Fibroblast of lung (primary cell): ENCODE results near the gene FRY. TPM values are rescaled to one million over a fixed set of nuclear protein-coding genes. Genes with fewer than 3 reads are reported as not detected.
"Not testable (repeated sequence)": the region's sequence is repeated elsewhere in the genome, so short reads cannot be mapped to it uniquely, and the experiment has no call there.

Experiments
- DNase-seq, 2 donors: peaks; one replicate each; pipeline versions ENCODE4 v3.0.0 to v3.0.0-alpha.2; 2010; ENCODE audit warnings: low read depth in 2 of 2
- H2AFZ ChIP-seq: 2 replicates; pipeline ENCODE4 v1.5.1; 2012; ENCODE audit warnings: low read length, control low read depth, inconsistent platforms
- H3K27ac ChIP-seq: 2 replicates; pipeline ENCODE4 v1.5.1; 2011; ENCODE audit warnings: low read length, control low read depth; ENCODE audit not compliant: insufficient read depth
- H3K27me3 ChIP-seq: 2 replicates; pipeline ENCODE4 v1.5.1; 2011; ENCODE audit warnings: mild to moderate bottlenecking, low read length; ENCODE audit not compliant: control insufficient read depth, insufficient read depth
- H3K36me3 ChIP-seq: 2 replicates; pipeline ENCODE4 v1.5.1; 2011; ENCODE audit warnings: low read length; ENCODE audit not compliant: control insufficient read depth, insufficient read depth
- H3K4me1 ChIP-seq: 2 replicates; pipeline ENCODE4 v1.5.1; 2011; ENCODE audit warnings: low read length; ENCODE audit not compliant: control insufficient read depth, insufficient read depth; ENCODE audit errors: extremely low read depth
- H3K4me2 ChIP-seq: 2 replicates; pipeline ENCODE4 v1.5.1; 2011; ENCODE audit warnings: low read length, control low read depth; ENCODE audit not compliant: insufficient read depth; ENCODE audit errors: extremely low read depth
- H3K4me3 ChIP-seq, 4 experiments: fragments of 200-600 bp in 1 of 4; sonication (generic) in 1 of 4; replicated peaks in 1 of 4; 2 replicates each; pipeline ENCODE4 v1.5.1; 2011 to 2016; ENCODE audit warnings: low read length in 4 of 4, low read depth in 3 of 4, mild to moderate bottlenecking in 3 of 4, control low read depth in 2 of 4, inconsistent platforms in 1 of 4, mixed read lengths in 1 of 4; ENCODE audit not compliant: insufficient read depth in 1 of 4; ENCODE audit errors: control extremely low read depth in 1 of 4
- H3K79me2 ChIP-seq: 2 replicates; pipeline ENCODE4 v1.5.1; 2012; ENCODE audit warnings: mild to moderate bottlenecking, low read length, inconsistent platforms; ENCODE audit not compliant: control insufficient read depth, insufficient read depth
- H3K9ac ChIP-seq: 2 replicates; pipeline ENCODE4 v1.5.1; 2011; ENCODE audit warnings: mild to moderate bottlenecking, low read length, control low read depth; ENCODE audit not compliant: insufficient read depth
- H3K9me3 ChIP-seq: 2 replicates; pipeline ENCODE4 v1.5.1; 2012; ENCODE audit warnings: low read depth, low read length; ENCODE audit not compliant: control insufficient read depth, insufficient read depth
- H4K20me1 ChIP-seq: 2 replicates; pipeline ENCODE4 v1.5.1; 2011; ENCODE audit warnings: low read length; ENCODE audit not compliant: control insufficient read depth, insufficient read depth; ENCODE audit errors: extremely low read depth
- CTCF ChIP-seq, 2 donors: IDR thresholded peaks in 1 of 2; conservative IDR thresholded peaks in 1 of 2; 1 replicate in 1 of 2; 2 replicates in 1 of 2; pipeline ENCODE4 v1.5.1; 2011 to 2012; ENCODE audit warnings: low read length in 2 of 2, control low read depth in 1 of 2, inconsistent platforms in 1 of 2, low read depth in 1 of 2, mild to moderate bottlenecking in 1 of 2
- EZH2 ChIP-seq: IDR thresholded peaks from 2 replicates; pipeline ENCODE4 v1.5.1; 2012; ENCODE audit warnings: low read length, control low read depth, mild to moderate bottlenecking; ENCODE audit errors: missing control alignments
- polyA plus RNA-seq, 2 donors: library from polyadenylated mRNA; depleted of rRNA in 1 of 2; stranded (reverse) in 1 of 2; unstranded in 1 of 2; fragments of >200 nt; gene quantifications; 2 replicates each; pipeline ENCODE4 v1.2.1, GENCODE V29; 2011 to 2012; ENCODE audit warnings: missing spikeins in 1 of 2
- total RNA-seq: library from RNA; depleted of rRNA; stranded (reverse); fragments of >200 nt; gene quantifications from 2 replicates; pipeline ENCODE4 v1.2.1, GENCODE V29; 2014

FRY gene
- total and polyA plus RNA-seq, 2 donors (not counting 1 experiment from before 2014, with no cell fraction given), result 8.8 to 18.3 TPM

- H2AFZ ChIP-seq, H3K4me2 ChIP-seq, H3K27ac ChIP-seq, H3K79me2 ChIP-seq, H3K4me1 ChIP-seq, H3K9me3 ChIP-seq, H3K27me3 ChIP-seq, DNase-seq, H4K20me1 ChIP-seq, H3K9ac ChIP-seq, H3K36me3 ChIP-seq, H3K4me3 ChIP-seq: not testable (repeated sequence)
Measured at GRCh38 chr13:31984388-31984787, 47.2 kb upstream of the FRY start.

- no peaks in the 10 kb centered on the region for H3K4me1 ChIP-seq
- H4K20me1 ChIP-seq, result no peaks in the 10 kb centered on the region
- TF ChIP-seq CTCF (conservative IDR thresholded peaks at IDR 0.05 in 1 of 2, IDR thresholded peaks at IDR 0.05 in 1 of 2; ENCODE audit: low read depth in 1 of 2, low read length in 2 of 2) (no peak), EZH2 (no peak)
- no peaks in the 10 kb centered on the region for H3K27me3 ChIP-seq
- no peak overlapping the region for H3K9ac ChIP-seq
- no peak overlapping the region for H3K4me2 ChIP-seq
- no peaks in the 10 kb centered on the region for H3K36me3 ChIP-seq
- H3K27ac ChIP-seq, result no peak overlapping the region
- H3K9me3 ChIP-seq, result no peaks in the 10 kb centered on the region
- no peaks in the 10 kb centered on the region for H3K79me2 ChIP-seq
- H2AFZ ChIP-seq, result no peak overlapping the region
- H3K4me3 ChIP-seq, result no peak overlapping the region
- DNase-seq, result no peak
Measured at GRCh38 chr13:31986676-31987470, 44.7 kb upstream of the FRY start.

GRCh38 chr13:31987535-31988170 lies 43.9 kb upstream of the FRY start:
- Histone ChIP-seq H3K4me2 (no peak overlapping the region), H3K9me3 (no peaks in the 10 kb centered on the region), H3K79me2 (no peaks in the 10 kb centered on the region), H3K36me3 (no peaks in the 10 kb centered on the region), H3K27ac (no peak overlapping the region), H3K27me3 (no peaks in the 10 kb centered on the region), H2AFZ (no peak overlapping the region), H4K20me1 (no peaks in the 10 kb centered on the region), H3K9ac (no peak overlapping the region), H3K4me1 (no peaks in the 10 kb centered on the region), H3K4me3 (no peak overlapping the region)
- TF ChIP-seq CTCF (conservative IDR thresholded peaks at IDR 0.05 in 1 of 2, IDR thresholded peaks at IDR 0.05 in 1 of 2; ENCODE audit: low read depth in 1 of 2, low read length in 2 of 2) (no peak), EZH2 (no peak)
- DNase-seq, result no peak

GRCh38 chr13:31994367-31994766 lies 37.2 kb upstream of the FRY start:
- H3K4me2 ChIP-seq, H4K20me1 ChIP-seq, H2AFZ ChIP-seq, H3K4me3 ChIP-seq, H3K9me3 ChIP-seq, H3K36me3 ChIP-seq, DNase-seq, H3K4me1 ChIP-seq, H3K27ac ChIP-seq, H3K79me2 ChIP-seq, H3K27me3 ChIP-seq, H3K9ac ChIP-seq: not testable (repeated sequence)
